DOHH2 (cell line): ENCODE measurements around the gene SPEM3.
"Not testable (repeated sequence)": the region's sequence is repeated elsewhere in the genome, so short reads cannot be mapped to it uniquely, and the experiment has no call there.

Experiments used
- H3F3A ChIP-seq: fragments of 200-600 bp; sonication (generic), shearing (Covaris generic); 2 replicates; pipeline ENCODE4 v1.6.0; 2016; ENCODE audit warnings: antibody characterized with exemption, mild to moderate bottlenecking; ENCODE audit not compliant: control insufficient read depth, insufficient read depth
- H3K27ac ChIP-seq: fragments of 200-600 bp; sonication (generic); 2 replicates; pipeline ENCODE4 v1.5.1; 2014; ENCODE audit warnings: low read depth, mild to moderate bottlenecking, low read length, moderate library complexity
- H3K27me3 ChIP-seq: fragments of 200-600 bp; sonication (generic); 2 replicates; pipeline ENCODE4 v1.6.1; 2014; ENCODE audit warnings: mild to moderate bottlenecking, low read length, mixed read lengths; ENCODE audit not compliant: control insufficient read depth
- H3K36me3 ChIP-seq: fragments of 200-600 bp; sonication (generic); 2 replicates; pipeline ENCODE4 v1.6.1; 2014; ENCODE audit warnings: mild to moderate bottlenecking, low read length, moderate library complexity, mixed read lengths; ENCODE audit not compliant: control insufficient read depth
- H3K4me1 ChIP-seq: fragments of 200-600 bp; sonication (generic); 2 replicates; pipeline ENCODE4 v1.6.1; 2014; ENCODE audit warnings: mild to moderate bottlenecking, low read length, mixed read lengths; ENCODE audit not compliant: control insufficient read depth
- H3K4me2 ChIP-seq: fragments of 200-600 bp; sonication (generic); 2 replicates; pipeline ENCODE4 v1.6.0; 2014; ENCODE audit warnings: mild to moderate bottlenecking, low read length, moderate library complexity
- H3K4me3 ChIP-seq: fragments of 200-600 bp; sonication (generic); 2 replicates; pipeline ENCODE4 v1.5.1; 2014; ENCODE audit warnings: mild to moderate bottlenecking, low read length, mixed read lengths
- H3K79me2 ChIP-seq: fragments of 200-600 bp; sonication (generic); 2 replicates; pipeline ENCODE4 v1.6.1; 2014; ENCODE audit warnings: mild to moderate bottlenecking, low read length, mixed read lengths; ENCODE audit not compliant: control insufficient read depth
- H3K9me2 ChIP-seq: fragments of 200-600 bp; sonication (generic); replicated peaks from 2 replicates; pipeline ENCODE4 v1.6.1; 2014; ENCODE audit warnings: mild to moderate bottlenecking, low read length, mixed read lengths; ENCODE audit not compliant: control insufficient read depth
- H3K9me3 ChIP-seq: fragments of 200-600 bp; sonication (generic); 2 replicates; pipeline ENCODE4 v1.6.1; 2014; ENCODE audit warnings: antibody characterized with exemption, low read length, mixed read lengths; ENCODE audit not compliant: control insufficient read depth, insufficient read depth
- H4K20me1 ChIP-seq: fragments of 200-600 bp; sonication (generic); 2 replicates; pipeline ENCODE4 v1.6.0; 2014; ENCODE audit warnings: low read depth, mild to moderate bottlenecking, antibody characterized with exemption, low read length, moderate library complexity; ENCODE audit not compliant: control insufficient read depth, insufficient read depth
- EZH2phosphoT487 ChIP-seq: fragments of 200-600 bp; sonication (generic); IDR thresholded peaks from 2 replicates; pipeline ENCODE4 v1.6.1; 2017; ENCODE audit warnings: borderline replicate concordance, mild to moderate bottlenecking, antibody characterized with exemption, low read length, moderate library complexity, mixed read lengths
- TF ChIP-seq, protein P1 (sequence below): fragments of 200-600 bp; sonication (generic); IDR thresholded peaks from one replicate; pipeline ENCODE4 v1.5.1; 2014; ENCODE audit warnings: antibody characterized with exemption, mild to moderate bottlenecking, low read depth, low read length; ENCODE audit not compliant: poor library complexity, severe bottlenecking

Gene SPEM3

DNA sequence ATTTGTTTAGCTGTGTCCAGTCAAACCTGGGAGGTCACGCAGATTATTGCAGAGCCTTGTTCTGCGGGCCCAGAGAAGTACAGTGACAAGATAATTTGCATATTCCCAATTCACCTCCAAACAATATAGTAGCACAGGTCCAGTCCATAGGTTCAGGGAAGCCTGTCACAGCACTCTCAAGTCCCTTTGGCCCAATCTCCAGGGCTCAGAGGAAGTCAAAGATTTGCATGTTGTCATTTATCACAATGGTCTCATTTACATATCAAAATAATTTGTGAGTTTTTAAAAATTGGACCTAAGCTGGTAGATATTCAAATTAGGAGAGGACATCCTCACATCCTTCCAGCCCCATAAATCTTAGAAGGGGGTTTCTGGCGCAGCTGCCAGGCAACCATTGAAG is 38.8 kb downstream of the SPEM3 start:
- Histone ChIP-seq H3F3A (0 out of 2 replicates have a peak, but pooled peaks cover 3% of the 10 kb centered on the region), H3K9me3 (no peaks in the 10 kb centered on the region), H4K20me1 (no peaks in the 10 kb centered on the region), H3K4me2 (peak overlapping the region; percentile 57), H3K4me1 (peaks cover 21% of the 10 kb centered on the region), H3K36me3 (no peaks in the 10 kb centered on the region; the same call in 1 of the 2 replicates), H3K27me3 (no peaks in the 10 kb centered on the region), H3K9me2 (no peaks in the 10 kb centered on the region), H3K27ac (0 out of 2 replicates have a peak overlapping the region, but pooled peaks have one; percentile 27), H3K4me3 (peak overlapping the region; percentile 35), H3K79me2 (peaks cover 8% of the 10 kb centered on the region)
- TF ChIP-seq EZH2phosphoT487 = no peak
- TF ChIP-seq, protein P1, sequence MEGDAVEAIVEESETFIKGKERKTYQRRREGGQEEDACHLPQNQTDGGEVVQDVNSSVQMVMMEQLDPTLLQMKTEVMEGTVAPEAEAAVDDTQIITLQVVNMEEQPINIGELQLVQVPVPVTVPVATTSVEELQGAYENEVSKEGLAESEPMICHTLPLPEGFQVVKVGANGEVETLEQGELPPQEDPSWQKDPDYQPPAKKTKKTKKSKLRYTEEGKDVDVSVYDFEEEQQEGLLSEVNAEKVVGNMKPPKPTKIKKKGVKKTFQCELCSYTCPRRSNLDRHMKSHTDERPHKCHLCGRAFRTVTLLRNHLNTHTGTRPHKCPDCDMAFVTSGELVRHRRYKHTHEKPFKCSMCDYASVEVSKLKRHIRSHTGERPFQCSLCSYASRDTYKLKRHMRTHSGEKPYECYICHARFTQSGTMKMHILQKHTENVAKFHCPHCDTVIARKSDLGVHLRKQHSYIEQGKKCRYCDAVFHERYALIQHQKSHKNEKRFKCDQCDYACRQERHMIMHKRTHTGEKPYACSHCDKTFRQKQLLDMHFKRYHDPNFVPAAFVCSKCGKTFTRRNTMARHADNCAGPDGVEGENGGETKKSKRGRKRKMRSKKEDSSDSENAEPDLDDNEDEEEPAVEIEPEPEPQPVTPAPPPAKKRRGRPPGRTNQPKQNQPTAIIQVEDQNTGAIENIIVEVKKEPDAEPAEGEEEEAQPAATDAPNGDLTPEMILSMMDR = no peak

DNA sequence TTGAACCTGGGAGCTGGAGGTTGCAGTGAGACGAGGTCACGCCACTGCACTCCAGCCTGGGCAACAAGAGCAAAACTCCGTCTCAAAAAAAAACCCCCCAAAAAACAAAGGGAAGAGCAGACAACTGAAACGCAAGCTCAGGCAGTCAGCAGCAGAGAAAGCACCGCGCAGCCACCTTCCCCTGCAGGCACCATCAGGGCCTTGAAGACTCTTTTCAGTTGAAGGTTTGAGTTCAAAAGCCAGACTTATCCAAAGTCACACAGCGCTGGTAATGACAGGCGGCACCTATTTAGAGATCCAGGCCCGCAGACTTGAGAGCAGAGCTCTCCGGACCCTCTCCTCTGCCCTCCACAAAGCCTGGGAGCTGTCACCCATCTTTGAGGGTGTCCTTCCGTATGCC is 39.6 kb downstream of the SPEM3 start:
- Histone ChIP-seq H3K79me2 (peaks cover 8% of the 10 kb centered on the region), H3F3A (0 out of 2 replicates have a peak, but pooled peaks cover 3% of the 10 kb centered on the region), H3K36me3 (no peaks in the 10 kb centered on the region; the same call in 1 of the 2 replicates), H3K27me3 (no peaks in the 10 kb centered on the region), H3K4me1 (peaks cover 21% of the 10 kb centered on the region), H3K9me3 (no peaks in the 10 kb centered on the region), H3K4me2 (no peak overlapping the region), H3K27ac (no peak overlapping the region), H3K4me3 (no peak overlapping the region), H4K20me1 (no peaks in the 10 kb centered on the region), H3K9me2 (no peaks in the 10 kb centered on the region)
- no peak for TF ChIP-seq EZH2phosphoT487
- TF ChIP-seq, protein P1 = no peak

DNA sequence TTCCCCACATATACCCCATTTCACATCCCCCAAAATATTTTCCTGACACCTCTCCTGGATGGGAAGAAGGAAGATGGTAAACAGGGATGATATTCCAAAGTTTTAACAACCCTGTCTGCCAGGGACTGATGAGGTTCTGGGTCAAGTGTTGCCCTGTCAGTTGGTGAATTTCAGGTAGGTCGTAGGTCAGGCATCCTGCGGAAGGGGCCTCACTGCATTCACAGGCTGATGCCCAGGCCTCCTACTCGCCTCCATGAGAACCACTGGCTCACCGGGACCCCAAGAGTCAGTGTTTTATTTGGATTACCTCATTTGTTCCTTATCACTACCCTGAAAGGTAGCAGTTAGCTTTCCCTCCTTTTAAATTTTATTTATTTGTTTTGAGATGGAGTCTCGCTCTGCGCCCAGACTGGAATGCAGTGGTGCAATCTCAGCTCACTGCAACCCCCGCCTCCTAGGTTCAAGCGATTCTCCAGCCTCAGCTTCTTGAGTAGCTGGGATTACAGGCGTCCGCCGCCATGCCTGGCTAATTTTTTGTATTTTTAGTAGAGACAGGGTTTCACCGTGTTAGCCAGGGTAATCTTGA is 40.2 kb downstream of the SPEM3 start:
- TF ChIP-seq EZH2phosphoT487 = no peak
- TF ChIP-seq, protein P1 = no peak
- Histone ChIP-seq H3K4me2 (no peak overlapping the region), H3F3A (0 out of 2 replicates have a peak, but pooled peaks cover 3% of the 10 kb centered on the region), H3K9me2 (no peaks in the 10 kb centered on the region), H3K27ac (no peak overlapping the region), H3K9me3 (no peaks in the 10 kb centered on the region), H3K4me3 (no peak overlapping the region), H3K27me3 (no peaks in the 10 kb centered on the region), H4K20me1 (no peaks in the 10 kb centered on the region), H3K4me1 (peaks cover 21% of the 10 kb centered on the region), H3K36me3 (no peaks in the 10 kb centered on the region; the same call in 1 of the 2 replicates), H3K79me2 (peaks cover 8% of the 10 kb centered on the region)

DNA sequence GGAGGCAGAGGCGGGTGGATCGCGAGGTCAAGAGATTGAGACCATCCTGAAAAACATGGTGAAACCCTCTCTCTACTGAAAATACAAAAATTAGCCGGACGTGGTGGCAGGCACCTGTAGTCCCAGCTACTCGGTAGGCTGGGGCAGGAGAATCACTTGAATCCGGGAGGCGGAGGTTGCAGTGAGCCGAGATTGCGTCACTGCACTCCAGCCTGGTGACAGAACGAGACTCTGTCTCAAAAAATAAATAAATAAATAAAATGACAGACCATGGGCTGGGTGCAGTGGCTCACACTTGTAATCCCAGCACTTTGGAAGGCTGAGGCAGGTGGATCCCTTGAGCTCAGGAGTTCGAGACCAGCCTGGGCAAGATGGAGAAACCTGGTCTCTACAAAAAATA is 41.2 kb downstream of the SPEM3 start:
- H3K27me3 ChIP-seq, H3K36me3 ChIP-seq, H3K4me2 ChIP-seq, H3K9me2 ChIP-seq, H4K20me1 ChIP-seq, H3K4me3 ChIP-seq, H3K9me3 ChIP-seq, H3F3A ChIP-seq, H3K27ac ChIP-seq: not testable (repeated sequence)
- H3K4me1 ChIP-seq = peaks cover 21% of the 10 kb centered on the region
- H3K79me2 ChIP-seq = peaks cover 11% of the 10 kb centered on the region

DNA sequence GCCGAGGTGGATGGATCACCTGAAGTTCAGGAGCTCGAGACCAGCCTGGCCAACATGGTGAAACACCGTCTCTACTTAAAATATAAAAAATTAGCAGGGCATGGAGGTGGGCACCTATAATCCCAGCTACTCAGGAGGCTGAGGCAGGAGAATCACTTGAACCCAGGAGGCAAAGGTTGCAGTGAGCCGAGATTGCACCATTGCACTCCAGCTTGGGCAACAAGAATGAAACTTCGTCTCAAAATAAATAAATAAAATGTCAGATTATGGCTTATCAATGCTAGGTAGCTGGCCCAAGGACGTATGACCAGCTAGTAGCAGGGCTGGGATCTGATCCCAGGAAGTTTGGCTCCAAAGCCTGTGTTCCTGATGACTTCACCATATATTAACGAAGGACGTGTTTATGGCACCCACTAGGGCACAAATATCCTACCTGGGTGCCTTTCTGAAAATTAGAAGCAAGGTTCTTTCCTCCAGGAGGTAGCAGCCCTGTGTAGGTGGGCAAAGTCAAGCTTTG is 41.9 kb downstream of the SPEM3 start:
- Histone ChIP-seq H3K4me1 (peaks cover 21% of the 10 kb centered on the region), H3K79me2 (peaks cover 11% of the 10 kb centered on the region)
- H3K9me3 ChIP-seq, H3K9me2 ChIP-seq, H3K27me3 ChIP-seq, H3K4me2 ChIP-seq, H3K4me3 ChIP-seq, H3K36me3 ChIP-seq, H3K27ac ChIP-seq, H4K20me1 ChIP-seq, H3F3A ChIP-seq: not testable (repeated sequence)
